HG03442 (cell line): ENCODE measurements around the gene U2SURP.
A peak's percentile ranks its signal among the peaks of the same experiment; 100 is the strongest.
"Not testable (repeated sequence)": the region's sequence is repeated elsewhere in the genome, so short reads cannot be mapped to it uniquely, and the experiment has no call there.

ENCODE experiments used
- ATAC-seq: cut with Tn5 transposase; IDR thresholded peaks from one replicate; pipeline ENCODE4 v1.9.1; 2021; ENCODE audit warnings: mild to moderate bottlenecking, moderate library complexity; ENCODE audit not compliant: unreplicated experiment

The U2SURP gene

GRCh38 chr3:142976621-142977398, 24.6 kb upstream of the U2SURP start:
- no peak for ATAC-seq

- no peak for ATAC-seq
Observed at GRCh38 chr3:142977399-142977728, 24.0 kb upstream of the U2SURP start.

- no peak for ATAC-seq
Observed at GRCh38 chr3:142981108-142981507, 20.3 kb upstream of the U2SURP start.

- no peak for ATAC-seq
Observed at GRCh38 chr3:142982038-142982773, 19.2 kb upstream of the U2SURP start.

- no peak for ATAC-seq
Observed at GRCh38 chr3:142983318-142983717, 18.1 kb upstream of the U2SURP start.

- no peak for ATAC-seq
Observed at GRCh38 chr3:142984255-142984654, 17.1 kb upstream of the U2SURP start.

GRCh38 chr3:142987080-142987700, 14.2 kb upstream of the U2SURP start:
- ATAC-seq, result peak; percentile 51

GRCh38 chr3:142987707-142988106, 13.7 kb upstream of the U2SURP start:
- ATAC-seq, result peak; percentile 60

- ATAC-seq, result not testable (repeated sequence)
Observed at GRCh38 chr3:142988221-142988620, 13.1 kb upstream of the U2SURP start.

GRCh38 chr3:142988826-142989225, 12.5 kb upstream of the U2SURP start:
- ATAC-seq, result not testable (repeated sequence)

GRCh38 chr3:142990721-142991120, 10.6 kb upstream of the U2SURP start:
- ATAC-seq, result no peak

GRCh38 chr3:142992323-142992722, 9.0 kb upstream of the U2SURP start:
- ATAC-seq, result no peak

- ATAC-seq, result peak; percentile 53
Observed at GRCh38 chr3:142993958-142994442, 7.4 kb upstream of the U2SURP start.

- no peak for ATAC-seq
Observed at GRCh38 chr3:142997330-142997729, 4.0 kb upstream of the U2SURP start.

GRCh38 chr3:142998439-142998838, 2.9 kb upstream of the U2SURP start:
- no peak for ATAC-seq

GRCh38 chr3:142999881-143000280, 1.5 kb upstream of the U2SURP start:
- no peak for ATAC-seq

GRCh38 chr3:143000528-143000927, 842 bp upstream of the U2SURP start:
- ATAC-seq, result no peak

- peak; percentile 69 for ATAC-seq
Observed at GRCh38 chr3:143001034-143001368, 369 bp upstream of the U2SURP start.

GRCh38 chr3:143002083-143002712, 828 bp downstream of the U2SURP start:
- peak; percentile 24 for ATAC-seq

- ATAC-seq, result no peak
Observed at GRCh38 chr3:143002727-143003126, 1.4 kb downstream of the U2SURP start.

GRCh38 chr3:143004823-143005222, 3.5 kb downstream of the U2SURP start:
- no peak for ATAC-seq
